ENCODE data around the gene USP49.

GRCh38 chr6:41813956-41814355 is 81.2 kb downstream of the USP49 start:
- no peak for TF ChIP-seq RFX5 (IDR thresholded peaks at IDR 0.05; ENCODE audit: low read depth, low read length)
- TF ChIP-seq POLR2A (IDR thresholded peaks at IDR 0.05; ENCODE audit: low read depth, low read length), result no peak
- no peak for TF ChIP-seq CHD1 (IDR thresholded peaks at IDR 0.05; ENCODE audit: low read depth, low read length)
- no peak for TF ChIP-seq CTCF (conservative IDR thresholded peaks at IDR 0.05; ENCODE audit: low read depth, low read length)
- no peak for TF ChIP-seq FOS (IDR thresholded peaks at IDR 0.05; ENCODE audit: low read depth, low read length)
- TF ChIP-seq MAFK (IDR thresholded peaks at IDR 0.05; ENCODE audit: low read depth, low read length), result no peak
- TF ChIP-seq, protein P1, sequence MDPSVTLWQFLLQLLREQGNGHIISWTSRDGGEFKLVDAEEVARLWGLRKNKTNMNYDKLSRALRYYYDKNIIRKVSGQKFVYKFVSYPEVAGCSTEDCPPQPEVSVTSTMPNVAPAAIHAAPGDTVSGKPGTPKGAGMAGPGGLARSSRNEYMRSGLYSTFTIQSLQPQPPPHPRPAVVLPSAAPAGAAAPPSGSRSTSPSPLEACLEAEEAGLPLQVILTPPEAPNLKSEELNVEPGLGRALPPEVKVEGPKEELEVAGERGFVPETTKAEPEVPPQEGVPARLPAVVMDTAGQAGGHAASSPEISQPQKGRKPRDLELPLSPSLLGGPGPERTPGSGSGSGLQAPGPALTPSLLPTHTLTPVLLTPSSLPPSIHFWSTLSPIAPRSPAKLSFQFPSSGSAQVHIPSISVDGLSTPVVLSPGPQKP (IDR thresholded peaks at IDR 0.05; ENCODE audit: borderline replicate concordance, low read depth, low read length), result no peak
- no peak for TF ChIP-seq RAD21 (IDR thresholded peaks at IDR 0.05; ENCODE audit: low read length)
- TF ChIP-seq SMC3 (IDR thresholded peaks at IDR 0.05; ENCODE audit: low read depth, low read length), result no peak
- TF ChIP-seq, protein P2, sequence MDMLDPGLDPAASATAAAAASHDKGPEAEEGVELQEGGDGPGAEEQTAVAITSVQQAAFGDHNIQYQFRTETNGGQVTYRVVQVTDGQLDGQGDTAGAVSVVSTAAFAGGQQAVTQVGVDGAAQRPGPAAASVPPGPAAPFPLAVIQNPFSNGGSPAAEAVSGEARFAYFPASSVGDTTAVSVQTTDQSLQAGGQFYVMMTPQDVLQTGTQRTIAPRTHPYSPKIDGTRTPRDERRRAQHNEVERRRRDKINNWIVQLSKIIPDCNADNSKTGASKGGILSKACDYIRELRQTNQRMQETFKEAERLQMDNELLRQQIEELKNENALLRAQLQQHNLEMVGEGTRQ (IDR thresholded peaks at IDR 0.05; ENCODE audit: low read depth, low read length), result no peak
- TF ChIP-seq CEBPB (IDR thresholded peaks at IDR 0.05; ENCODE audit: low read depth, low read length), result no peak
- no peak for TF ChIP-seq BHLHE40 (IDR thresholded peaks at IDR 0.05; ENCODE audit: low read depth, low read length)

All from IMR-90 (cell line).